Measurements from ENCODE around the gene GAPDH. TPM values are rescaled to one million over a fixed set of nuclear protein-coding genes. Genes with fewer than 3 reads are reported as not detected.

The GAPDH gene
- total RNA-seq, 1 experiment from 2014 or later, result 4,276 TPM

DNA sequence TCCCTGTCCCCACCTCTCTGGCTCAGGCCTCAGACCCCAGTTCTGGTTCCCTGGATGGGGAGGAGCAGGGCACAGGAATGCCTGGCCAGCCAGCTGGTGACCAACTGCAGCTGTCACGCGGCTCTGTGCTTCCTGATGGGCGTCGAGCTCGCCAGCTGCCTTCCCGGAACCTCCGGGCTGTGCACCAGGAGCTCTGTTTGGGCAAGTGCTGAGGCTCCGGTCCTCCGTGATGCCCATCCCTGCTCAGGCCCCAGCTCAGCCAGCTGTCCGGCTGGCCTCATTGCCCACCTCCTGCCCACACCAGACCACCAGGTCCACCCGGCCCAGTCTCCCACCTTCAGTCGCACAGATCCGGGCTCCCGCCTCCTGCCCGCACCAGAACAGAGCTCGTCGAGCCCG is 16.7 kb downstream of the GAPDH start:
- peaks cover 29% of the 10 kb centered on the region for H3K4me1 Mint-ChIP-seq
- H3K36me3 Mint-ChIP-seq, result peaks cover 23% of the 10 kb centered on the region
- no peaks in the 10 kb centered on the region for H3K27me3 Mint-ChIP-seq (ENCODE audit: low read depth)
- ChIA-PET CTCF (interaction anchor here (1.3 to 13.4 kb wide), 6 partner anchors 12 to 322 kb away, joined by 3 to 195 read pairs (median 8); partner anchors contain the start of gene SPSB2), POLR2A (no interaction called here)
- H3K27ac Mint-ChIP-seq, result no peak overlapping the region
- no peak overlapping the region for H3K4me3 Mint-ChIP-seq
- no peaks in the 10 kb centered on the region for H3K9me3 Mint-ChIP-seq
- no peak for TF ChIP-seq JAZF1 (CRISPR knock-in tag; IDR thresholded peaks at IDR 0.05)
- no peak for TF ChIP-seq TEAD1 (CRISPR knock-in tag; IDR thresholded peaks at IDR 0.05)
- no peak for TF ChIP-seq ZNF263 (CRISPR knock-in tag; IDR thresholded peaks at IDR 0.05; ENCODE audit: low read depth)
- no peak for TF ChIP-seq OVOL2 (CRISPR knock-in tag; IDR thresholded peaks at IDR 0.05; ENCODE audit: borderline replicate concordance)
- TF ChIP-seq KAT7 (CRISPR knock-in tag; IDR thresholded peaks at IDR 0.05; ENCODE audit: borderline replicate concordance), result no peak
- TF ChIP-seq, protein P1, sequence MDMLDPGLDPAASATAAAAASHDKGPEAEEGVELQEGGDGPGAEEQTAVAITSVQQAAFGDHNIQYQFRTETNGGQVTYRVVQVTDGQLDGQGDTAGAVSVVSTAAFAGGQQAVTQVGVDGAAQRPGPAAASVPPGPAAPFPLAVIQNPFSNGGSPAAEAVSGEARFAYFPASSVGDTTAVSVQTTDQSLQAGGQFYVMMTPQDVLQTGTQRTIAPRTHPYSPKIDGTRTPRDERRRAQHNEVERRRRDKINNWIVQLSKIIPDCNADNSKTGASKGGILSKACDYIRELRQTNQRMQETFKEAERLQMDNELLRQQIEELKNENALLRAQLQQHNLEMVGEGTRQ (CRISPR knock-in tag; IDR thresholded peaks at IDR 0.05), result no peak
- TF ChIP-seq ZNF232 (CRISPR knock-in tag; IDR thresholded peaks at IDR 0.05), result no peak
- no peak for TF ChIP-seq HMGA2 (CRISPR knock-in tag; IDR thresholded peaks at IDR 0.05)
- TF ChIP-seq NFE2L1 (CRISPR knock-in tag; IDR thresholded peaks at IDR 0.05), result no peak
- TF ChIP-seq CREM (CRISPR knock-in tag; IDR thresholded peaks at IDR 0.05), result no peak
- TF ChIP-seq, protein P2, sequence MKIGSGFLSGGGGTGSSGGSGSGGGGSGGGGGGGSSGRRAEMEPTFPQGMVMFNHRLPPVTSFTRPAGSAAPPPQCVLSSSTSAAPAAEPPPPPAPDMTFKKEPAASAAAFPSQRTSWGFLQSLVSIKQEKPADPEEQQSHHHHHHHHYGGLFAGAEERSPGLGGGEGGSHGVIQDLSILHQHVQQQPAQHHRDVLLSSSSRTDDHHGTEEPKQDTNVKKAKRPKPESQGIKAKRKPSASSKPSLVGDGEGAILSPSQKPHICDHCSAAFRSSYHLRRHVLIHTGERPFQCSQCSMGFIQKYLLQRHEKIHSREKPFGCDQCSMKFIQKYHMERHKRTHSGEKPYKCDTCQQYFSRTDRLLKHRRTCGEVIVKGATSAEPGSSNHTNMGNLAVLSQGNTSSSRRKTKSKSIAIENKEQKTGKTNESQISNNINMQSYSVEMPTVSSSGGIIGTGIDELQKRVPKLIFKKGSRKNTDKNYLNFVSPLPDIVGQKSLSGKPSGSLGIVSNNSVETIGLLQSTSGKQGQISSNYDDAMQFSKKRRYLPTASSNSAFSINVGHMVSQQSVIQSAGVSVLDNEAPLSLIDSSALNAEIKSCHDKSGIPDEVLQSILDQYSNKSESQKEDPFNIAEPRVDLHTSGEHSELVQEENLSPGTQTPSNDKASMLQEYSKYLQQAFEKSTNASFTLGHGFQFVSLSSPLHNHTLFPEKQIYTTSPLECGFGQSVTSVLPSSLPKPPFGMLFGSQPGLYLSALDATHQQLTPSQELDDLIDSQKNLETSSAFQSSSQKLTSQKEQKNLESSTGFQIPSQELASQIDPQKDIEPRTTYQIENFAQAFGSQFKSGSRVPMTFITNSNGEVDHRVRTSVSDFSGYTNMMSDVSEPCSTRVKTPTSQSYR (CRISPR knock-in tag; IDR thresholded peaks at IDR 0.05), result no peak
- ATAC-seq (no peak), DNase-seq (ENCODE audit: low spot score) (no peak)

DNA sequence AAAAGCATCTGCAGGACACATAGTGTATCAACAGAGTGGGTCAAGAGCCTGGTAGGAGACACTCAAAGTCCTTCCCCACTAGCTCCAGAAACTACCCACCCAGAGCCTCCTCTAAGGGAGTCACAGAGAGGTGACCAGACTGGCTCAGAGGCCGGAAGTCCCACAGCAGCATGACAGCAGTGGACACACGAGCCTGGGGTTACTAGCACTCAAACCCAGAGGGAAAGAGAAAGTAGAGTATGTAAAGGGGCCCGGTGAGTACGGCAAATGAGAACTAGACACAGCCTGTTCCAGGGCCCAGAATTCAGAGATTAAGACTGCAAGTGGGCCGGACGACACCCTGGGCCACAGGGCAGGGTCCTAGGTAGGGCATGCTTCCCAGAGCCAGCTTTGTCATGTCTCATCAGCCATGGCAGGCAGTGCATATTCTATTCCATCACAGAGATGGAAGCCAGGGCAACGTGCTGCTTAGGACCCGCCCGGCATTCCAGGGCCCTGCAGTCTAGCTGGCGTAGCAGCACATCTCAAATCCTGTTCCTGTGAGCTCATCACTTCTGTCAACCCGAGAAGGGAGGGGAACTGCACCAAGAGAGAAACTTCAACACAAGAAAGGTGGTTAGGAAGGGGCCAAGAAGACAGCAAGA is 17.3 kb downstream of the GAPDH start:
- DNase-seq (ENCODE audit: low spot score) (no peak), ATAC-seq (no peak)
- TF ChIP-seq ESRRA (CRISPR knock-in tag; IDR thresholded peaks at IDR 0.05; ENCODE audit: borderline replicate concordance), result no peak
- no peak for TF ChIP-seq NFE2L1 (CRISPR knock-in tag; IDR thresholded peaks at IDR 0.05)
- TF ChIP-seq, protein P3, sequence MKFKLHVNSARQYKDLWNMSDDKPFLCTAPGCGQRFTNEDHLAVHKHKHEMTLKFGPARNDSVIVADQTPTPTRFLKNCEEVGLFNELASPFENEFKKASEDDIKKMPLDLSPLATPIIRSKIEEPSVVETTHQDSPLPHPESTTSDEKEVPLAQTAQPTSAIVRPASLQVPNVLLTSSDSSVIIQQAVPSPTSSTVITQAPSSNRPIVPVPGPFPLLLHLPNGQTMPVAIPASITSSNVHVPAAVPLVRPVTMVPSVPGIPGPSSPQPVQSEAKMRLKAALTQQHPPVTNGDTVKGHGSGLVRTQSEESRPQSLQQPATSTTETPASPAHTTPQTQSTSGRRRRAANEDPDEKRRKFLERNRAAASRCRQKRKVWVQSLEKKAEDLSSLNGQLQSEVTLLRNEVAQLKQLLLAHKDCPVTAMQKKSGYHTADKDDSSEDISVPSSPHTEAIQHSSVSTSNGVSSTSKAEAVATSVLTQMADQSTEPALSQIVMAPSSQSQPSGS (CRISPR knock-in tag; IDR thresholded peaks at IDR 0.05; ENCODE audit: borderline replicate concordance, low read depth), result no peak
- TF ChIP-seq, protein P4, sequence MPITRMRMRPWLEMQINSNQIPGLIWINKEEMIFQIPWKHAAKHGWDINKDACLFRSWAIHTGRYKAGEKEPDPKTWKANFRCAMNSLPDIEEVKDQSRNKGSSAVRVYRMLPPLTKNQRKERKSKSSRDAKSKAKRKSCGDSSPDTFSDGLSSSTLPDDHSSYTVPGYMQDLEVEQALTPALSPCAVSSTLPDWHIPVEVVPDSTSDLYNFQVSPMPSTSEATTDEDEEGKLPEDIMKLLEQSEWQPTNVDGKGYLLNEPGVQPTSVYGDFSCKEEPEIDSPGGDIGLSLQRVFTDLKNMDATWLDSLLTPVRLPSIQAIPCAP (CRISPR knock-in tag; IDR thresholded peaks at IDR 0.05), result no peak
- TF ChIP-seq OVOL2 (CRISPR knock-in tag; IDR thresholded peaks at IDR 0.05; ENCODE audit: borderline replicate concordance), result no peak
- Mint-ChIP-seq H3K4me3 (no peak overlapping the region), H3K4me1 (peaks cover 29% of the 10 kb centered on the region), H3K36me3 (peaks cover 22% of the 10 kb centered on the region), H3K9me3 (no peaks in the 10 kb centered on the region), H3K27me3 (ENCODE audit: low read depth) (no peaks in the 10 kb centered on the region), H3K27ac (no peak overlapping the region)
- CTCF ChIA-PET, result interaction anchor here (0.9 to 13.4 kb wide), 7 partner anchors 13 to 201 kb away, joined by 3 to 195 read pairs (median 5); partner anchors contain the start of genes MLF2 and VAMP1
- POLR2A ChIA-PET, result no interaction called here

DNA sequence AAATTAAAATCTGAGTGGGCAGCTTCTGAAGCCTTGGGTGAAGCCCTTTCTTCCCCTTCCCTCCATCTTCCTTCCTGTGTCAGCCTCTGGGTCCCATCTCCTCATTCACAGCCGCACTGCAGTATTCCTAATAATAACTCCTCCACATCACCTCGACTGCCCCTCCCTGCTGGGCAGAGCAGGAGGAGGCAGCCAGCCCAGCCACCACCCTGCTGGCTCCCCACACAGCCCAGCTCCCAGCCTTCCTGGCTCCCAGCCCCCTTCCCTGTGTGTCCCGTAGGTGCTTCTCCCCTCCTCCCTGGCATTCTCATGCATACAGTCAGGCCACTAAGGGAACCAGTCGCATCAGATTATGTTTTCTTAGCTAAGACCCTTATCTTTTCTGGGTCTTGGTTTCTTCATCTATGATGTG is 17.8 kb downstream of the GAPDH start:
- ChIA-PET CTCF (interaction anchor here (0.9 to 13.4 kb wide), 6 partner anchors 12 to 201 kb away, joined by 3 to 195 read pairs (median 8); partner anchors contain the start of genes MLF2 and VAMP1), POLR2A (no interaction called here)

More for the DNA sequence above, 17.8 kb downstream of the GAPDH start:
- no peak overlapping the region for H3K4me3 Mint-ChIP-seq
- peaks cover 18% of the 10 kb centered on the region for H3K36me3 Mint-ChIP-seq
- no peak for ATAC-seq
- peaks cover 29% of the 10 kb centered on the region for H3K4me1 Mint-ChIP-seq
- DNase-seq (ENCODE audit: low spot score), result no peak
- no peaks in the 10 kb centered on the region for H3K27me3 Mint-ChIP-seq (ENCODE audit: low read depth)
- TF ChIP-seq TP53 (CRISPR knock-in tag; IDR thresholded peaks at IDR 0.05) (no peak), NFE2L1 (CRISPR knock-in tag; IDR thresholded peaks at IDR 0.05) (no peak), ESRRA (CRISPR knock-in tag; IDR thresholded peaks at IDR 0.05; ENCODE audit: borderline replicate concordance) (no peak), TEAD4 (CRISPR knock-in tag; IDR thresholded peaks at IDR 0.05) (no peak), GTF2I (CRISPR knock-in tag; conservative IDR thresholded peaks at IDR 0.05) (no peak), ZNF263 (CRISPR knock-in tag; IDR thresholded peaks at IDR 0.05; ENCODE audit: low read depth) (no peak), CREM (CRISPR knock-in tag; IDR thresholded peaks at IDR 0.05) (no peak), FOXJ3 (CRISPR knock-in tag; IDR thresholded peaks at IDR 0.05; ENCODE audit: borderline replicate concordance) (no peak), ZNF423 (CRISPR knock-in tag; IDR thresholded peaks at IDR 0.05) (no peak), ZNF232 (CRISPR knock-in tag; IDR thresholded peaks at IDR 0.05) (no peak)
- TF ChIP-seq, protein P5, sequence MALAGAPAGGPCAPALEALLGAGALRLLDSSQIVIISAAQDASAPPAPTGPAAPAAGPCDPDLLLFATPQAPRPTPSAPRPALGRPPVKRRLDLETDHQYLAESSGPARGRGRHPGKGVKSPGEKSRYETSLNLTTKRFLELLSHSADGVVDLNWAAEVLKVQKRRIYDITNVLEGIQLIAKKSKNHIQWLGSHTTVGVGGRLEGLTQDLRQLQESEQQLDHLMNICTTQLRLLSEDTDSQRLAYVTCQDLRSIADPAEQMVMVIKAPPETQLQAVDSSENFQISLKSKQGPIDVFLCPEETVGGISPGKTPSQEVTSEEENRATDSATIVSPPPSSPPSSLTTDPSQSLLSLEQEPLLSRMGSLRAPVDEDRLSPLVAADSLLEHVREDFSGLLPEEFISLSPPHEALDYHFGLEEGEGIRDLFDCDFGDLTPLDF (CRISPR knock-in tag; IDR thresholded peaks at IDR 0.05), result no peak
- peak overlapping the region; percentile 71; the same call in 1 of the 2 replicates for H3K27ac Mint-ChIP-seq
- no peaks in the 10 kb centered on the region for H3K9me3 Mint-ChIP-seq
